HEK293 (cell line): Measurements from ENCODE around the gene NR2C2AP.

Experiments
- ELK4 ChIP-seq: IDR thresholded peaks from 2 replicates; pipeline ENCODE4 v1.6.1; 2011; ENCODE audit warnings: mild to moderate bottlenecking, low read depth, low read length, borderline replicate concordance
- IKZF3 ChIP-seq: fragments of 450-650 bp; IDR thresholded peaks from 2 replicates; pipeline ENCODE4 v1.5.0; 2018; ENCODE audit warnings: missing biosample characterization, mild to moderate bottlenecking, missing genetic modification characterization, moderate library complexity
- KLF10 ChIP-seq: fragments of 450-650 bp; IDR thresholded peaks from 2 replicates; pipeline ENCODE4 v1.5.1; 2018; ENCODE audit warnings: missing biosample characterization, mild to moderate bottlenecking, missing genetic modification characterization
- KLF16 ChIP-seq: fragments of 450-650 bp; formaldehyde crosslinking; IDR thresholded peaks from 2 replicates; pipeline ENCODE4 v1.5.1; 2017; ENCODE audit warnings: missing biosample characterization, missing genetic modification characterization
- MYNN ChIP-seq: fragments of 450-650 bp; formaldehyde crosslinking; IDR thresholded peaks from 2 replicates; pipeline ENCODE4 v1.5.1; 2016; ENCODE audit warnings: missing biosample characterization, missing genetic modification characterization, borderline replicate concordance
- PRDM2 ChIP-seq: fragments of 450-650 bp; formaldehyde crosslinking; IDR thresholded peaks from 2 replicates; pipeline ENCODE4 v1.5.1; 2016; ENCODE audit warnings: missing biosample characterization, missing genetic modification characterization, borderline replicate concordance
- ZNF157 ChIP-seq: fragments of 450-650 bp; formaldehyde crosslinking; IDR thresholded peaks from 2 replicates; pipeline ENCODE4 v1.5.1; 2016; ENCODE audit warnings: missing biosample characterization, missing genetic modification characterization
- ZNF2 ChIP-seq: fragments of 450-650 bp; formaldehyde crosslinking; IDR thresholded peaks from 2 replicates; pipeline ENCODE4 v1.5.1; 2016; ENCODE audit warnings: missing biosample characterization, missing genetic modification characterization
- ZNF292 ChIP-seq: fragments of 450-650 bp; formaldehyde crosslinking; IDR thresholded peaks from 2 replicates; pipeline ENCODE4 v1.5.1; 2016; ENCODE audit warnings: low read depth, missing biosample characterization, missing genetic modification characterization, borderline replicate concordance
- ZNF596 ChIP-seq: fragments of 450-650 bp; IDR thresholded peaks from 2 replicates; pipeline ENCODE4 v1.5.0; 2018; ENCODE audit warnings: missing biosample characterization, mild to moderate bottlenecking, missing genetic modification characterization, moderate library complexity
- ZNF623 ChIP-seq: fragments of 450-650 bp; formaldehyde crosslinking; IDR thresholded peaks from 2 replicates; pipeline ENCODE4 v1.5.1; 2016; ENCODE audit warnings: missing biosample characterization, missing genetic modification characterization
- ZNF701 ChIP-seq: fragments of 450-650 bp; formaldehyde crosslinking; IDR thresholded peaks from 2 replicates; pipeline ENCODE4 v1.5.1; 2016; ENCODE audit warnings: missing biosample characterization, missing genetic modification characterization
- ZNF76 ChIP-seq: fragments of 450-650 bp; formaldehyde crosslinking; IDR thresholded peaks from 2 replicates; pipeline ENCODE4; 2016; ENCODE audit warnings: low read depth, missing biosample characterization, missing genetic modification characterization, borderline replicate concordance
- ZNF768 ChIP-seq: fragments of 450-650 bp; formaldehyde crosslinking; IDR thresholded peaks from 2 replicates; pipeline ENCODE4 v1.5.1; 2018; ENCODE audit warnings: missing biosample characterization, mild to moderate bottlenecking, missing genetic modification characterization
- ZSCAN18 ChIP-seq: fragments of 450-650 bp; formaldehyde crosslinking; IDR thresholded peaks from 2 replicates; pipeline ENCODE4 v1.5.1; 2016; ENCODE audit warnings: missing biosample characterization, missing genetic modification characterization
- ZSCAN30 ChIP-seq: fragments of 450-650 bp; IDR thresholded peaks from 2 replicates; pipeline ENCODE4 v1.5.1; 2018; ENCODE audit warnings: missing biosample characterization, mild to moderate bottlenecking, missing genetic modification characterization, moderate library complexity
- TF ChIP-seq, protein P1 (sequence below): fragments of 450-650 bp; formaldehyde crosslinking; IDR thresholded peaks from 2 replicates; pipeline ENCODE4 v1.5.1; 2016; ENCODE audit warnings: missing biosample characterization, missing genetic modification characterization, borderline replicate concordance

The NR2C2AP gene

DNA sequence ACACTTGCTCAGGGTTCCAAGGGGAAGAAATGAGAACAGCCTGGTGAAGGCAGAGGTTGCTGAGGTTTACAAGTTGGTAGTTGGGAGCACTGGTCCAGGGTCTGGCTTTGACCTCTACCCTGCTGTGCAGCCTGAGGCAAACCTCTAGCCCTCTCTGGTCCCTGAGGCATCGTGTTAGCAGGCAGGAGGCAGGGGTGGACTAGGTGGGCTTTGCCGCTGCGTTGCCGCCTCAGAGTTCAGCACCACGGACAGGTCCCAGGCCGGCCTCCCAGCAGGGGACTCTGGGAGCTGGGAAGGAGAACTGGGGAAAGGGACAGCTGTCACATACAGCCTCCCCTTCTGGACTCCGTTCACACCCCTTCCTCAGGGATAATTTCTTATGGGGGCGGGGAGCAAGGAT is 11.7 kb upstream of the NR2C2AP start (continued):
- TF ChIP-seq ZNF292 (tag by site-specific recombination): no peak
- TF ChIP-seq ZNF76 (tag by site-specific recombination): peak; percentile 34; the same call in 1 of the 2 replicates
- no peak for TF ChIP-seq ZNF596 (tag by site-specific recombination)
- TF ChIP-seq ZNF768: peak; percentile 58; the same call in 1 of the 2 replicates
- no peak for TF ChIP-seq ELK4
- no peak for TF ChIP-seq ZSCAN18
- no peak for TF ChIP-seq PRDM2 (tag by site-specific recombination)
- TF ChIP-seq, protein P1, sequence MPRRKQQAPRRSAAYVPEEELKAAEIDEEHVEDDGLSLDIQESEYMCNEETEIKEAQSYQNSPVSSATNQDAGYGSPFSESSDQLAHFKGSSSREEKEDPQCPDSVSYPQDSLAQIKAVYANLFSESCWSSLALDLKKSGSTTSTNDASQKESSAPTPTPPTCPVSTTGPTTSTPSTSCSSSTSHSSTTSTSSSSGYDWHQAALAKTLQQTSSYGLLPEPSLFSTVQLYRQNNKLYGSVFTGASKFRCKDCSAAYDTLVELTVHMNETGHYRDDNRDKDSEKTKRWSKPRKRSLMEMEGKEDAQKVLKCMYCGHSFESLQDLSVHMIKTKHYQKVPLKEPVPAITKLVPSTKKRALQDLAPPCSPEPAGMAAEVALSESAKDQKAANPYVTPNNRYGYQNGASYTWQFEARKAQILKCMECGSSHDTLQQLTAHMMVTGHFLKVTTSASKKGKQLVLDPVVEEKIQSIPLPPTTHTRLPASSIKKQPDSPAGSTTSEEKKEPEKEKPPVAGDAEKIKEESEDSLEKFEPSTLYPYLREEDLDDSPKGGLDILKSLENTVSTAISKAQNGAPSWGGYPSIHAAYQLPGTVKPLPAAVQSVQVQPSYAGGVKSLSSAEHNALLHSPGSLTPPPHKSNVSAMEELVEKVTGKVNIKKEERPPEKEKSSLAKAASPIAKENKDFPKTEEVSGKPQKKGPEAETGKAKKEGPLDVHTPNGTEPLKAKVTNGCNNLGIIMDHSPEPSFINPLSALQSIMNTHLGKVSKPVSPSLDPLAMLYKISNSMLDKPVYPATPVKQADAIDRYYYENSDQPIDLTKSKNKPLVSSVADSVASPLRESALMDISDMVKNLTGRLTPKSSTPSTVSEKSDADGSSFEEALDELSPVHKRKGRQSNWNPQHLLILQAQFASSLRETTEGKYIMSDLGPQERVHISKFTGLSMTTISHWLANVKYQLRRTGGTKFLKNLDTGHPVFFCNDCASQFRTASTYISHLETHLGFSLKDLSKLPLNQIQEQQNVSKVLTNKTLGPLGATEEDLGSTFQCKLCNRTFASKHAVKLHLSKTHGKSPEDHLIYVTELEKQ (tag by site-specific recombination): no peak
- TF ChIP-seq KLF16 (tag by site-specific recombination): no peak
- TF ChIP-seq KLF10 (tag by site-specific recombination): no peak
- 0 out of 2 replicates have a peak, but pooled peaks have one; percentile 11 for TF ChIP-seq ZSCAN30 (tag by site-specific recombination)
- TF ChIP-seq MYNN (tag by site-specific recombination): no peak
- no peak for TF ChIP-seq ZNF2 (tag by site-specific recombination)
- TF ChIP-seq ZNF701 (tag by site-specific recombination): no peak
- no peak for TF ChIP-seq ZNF623 (tag by site-specific recombination)
- no peak for TF ChIP-seq ZNF157 (tag by site-specific recombination)
- TF ChIP-seq IKZF3 (tag by site-specific recombination): peak; percentile 63; the same call in 1 of the 2 replicates
